ENCODE results near the gene ANO9.
"Not testable (repeated sequence)": the region's sequence is repeated elsewhere in the genome, so short reads cannot be mapped to it uniquely, and the experiment has no call there.

Gene ANO9

DNA sequence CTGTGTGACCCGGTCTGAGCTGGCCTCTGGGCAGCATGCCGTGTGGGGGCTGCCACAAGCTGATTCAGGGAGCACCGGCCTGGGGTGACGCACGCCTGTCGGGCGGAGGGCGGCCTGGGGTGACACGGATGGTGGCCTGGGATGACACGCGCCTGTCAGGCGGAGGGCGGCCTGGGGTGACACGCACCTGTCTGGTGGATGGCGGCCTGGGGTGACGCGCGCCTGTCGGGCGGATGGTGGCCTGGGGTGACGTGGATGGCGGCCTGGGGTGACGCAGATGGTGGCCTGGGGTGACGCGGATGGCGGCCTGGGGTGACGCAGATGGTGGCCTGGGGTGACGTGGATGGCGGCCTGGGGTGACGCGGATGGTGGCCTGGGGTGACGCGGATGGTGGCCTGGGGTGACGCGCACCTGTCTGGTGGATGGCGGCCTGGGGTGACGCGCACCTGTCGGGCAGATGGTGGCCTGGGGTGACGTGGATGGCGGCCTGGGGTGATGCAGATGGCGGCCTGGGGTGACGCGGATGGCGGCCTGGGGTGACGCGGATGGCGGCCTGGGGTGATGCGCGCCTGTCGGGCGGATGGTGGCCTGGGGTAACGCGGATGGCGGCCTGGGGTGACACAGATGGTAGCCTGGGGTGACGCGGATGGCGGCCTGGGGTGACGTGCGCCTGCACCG is 29.8 kb upstream of the ANO9 start:
- DNase-seq (ENCODE audit: extremely low read depth in 1 of 2, low read depth in 1 of 2), result no peak

DNA sequence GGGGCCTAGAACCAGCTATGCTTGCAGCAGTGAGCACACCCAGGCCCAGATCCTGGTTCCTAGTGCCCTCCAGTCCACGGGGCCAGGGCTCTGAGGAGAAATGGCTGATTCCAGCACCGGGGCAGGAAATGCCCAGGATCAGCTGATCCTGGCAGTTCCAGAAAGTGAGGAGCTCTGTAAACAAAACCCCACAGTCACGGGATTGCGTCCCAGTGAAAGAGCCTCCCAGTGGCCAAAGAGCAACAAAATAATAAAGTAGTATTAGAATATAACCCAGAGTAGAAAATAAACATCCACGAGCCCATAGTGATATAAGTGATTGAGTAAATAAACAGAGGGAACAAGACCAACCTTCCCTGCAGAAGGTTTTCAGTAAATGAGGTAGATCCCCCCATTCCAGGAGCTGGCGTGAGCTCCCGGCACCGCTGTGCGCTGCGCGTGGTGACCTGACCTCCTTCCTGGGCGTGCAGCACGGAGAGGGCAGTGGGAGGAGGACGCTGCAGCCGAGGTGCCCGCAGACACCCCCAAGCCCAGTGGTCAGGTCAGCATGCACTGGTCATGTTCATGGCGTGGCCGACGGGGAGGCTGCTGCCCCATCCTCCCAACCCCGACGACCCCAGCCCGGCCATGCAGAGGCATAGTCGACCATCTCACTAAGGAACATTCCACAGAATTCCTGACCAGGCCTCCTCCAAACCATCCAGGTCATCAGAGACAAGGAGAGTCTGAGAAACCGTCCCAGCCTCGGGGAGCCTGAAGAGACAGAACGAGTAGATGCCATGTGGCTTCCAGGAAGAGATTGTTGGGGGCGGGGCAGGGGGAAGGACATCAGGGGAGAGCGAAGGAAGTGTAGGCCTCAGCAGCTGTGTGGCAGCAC is 28.1 kb upstream of the ANO9 start:
- DNase-seq (ENCODE audit: extremely low read depth in 1 of 2, low read depth in 1 of 2), result no peak

GRCh38 chr11:469026-469683 is 27.3 kb upstream of the ANO9 start:
- DNase-seq (ENCODE audit: extremely low read depth in 1 of 2, low read depth in 1 of 2), result not testable (repeated sequence)

DNA sequence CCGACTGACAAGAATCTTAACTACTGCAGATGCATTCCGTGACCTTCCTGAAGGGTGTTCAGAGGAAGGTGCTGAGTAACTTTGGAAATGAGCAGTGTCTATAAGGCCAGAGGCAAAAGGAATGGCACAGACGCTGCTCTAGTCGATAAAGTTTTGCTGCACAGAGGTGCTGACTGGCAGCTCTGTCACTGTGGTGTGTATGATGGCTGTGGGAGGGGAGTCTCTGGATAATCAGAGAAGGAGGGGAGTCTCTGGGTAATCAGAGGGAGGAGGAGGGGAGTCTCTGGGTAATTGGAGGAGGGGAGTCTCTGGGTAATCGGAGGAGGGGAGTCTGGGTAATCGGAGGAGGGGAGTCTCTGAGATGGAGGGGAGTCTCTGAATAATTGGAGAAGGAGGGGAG is 26.7 kb upstream of the ANO9 start:
- no peak for DNase-seq (ENCODE audit: extremely low read depth in 1 of 2, low read depth in 1 of 2)

GRCh38 chr11:468036-468435 is 26.2 kb upstream of the ANO9 start:
- no peak for DNase-seq (ENCODE audit: extremely low read depth in 1 of 2, low read depth in 1 of 2)

GRCh38 chr11:465896-466530 is 24.2 kb upstream of the ANO9 start:
- DNase-seq (ENCODE audit: extremely low read depth in 1 of 2, low read depth in 1 of 2), result no peak

DNA sequence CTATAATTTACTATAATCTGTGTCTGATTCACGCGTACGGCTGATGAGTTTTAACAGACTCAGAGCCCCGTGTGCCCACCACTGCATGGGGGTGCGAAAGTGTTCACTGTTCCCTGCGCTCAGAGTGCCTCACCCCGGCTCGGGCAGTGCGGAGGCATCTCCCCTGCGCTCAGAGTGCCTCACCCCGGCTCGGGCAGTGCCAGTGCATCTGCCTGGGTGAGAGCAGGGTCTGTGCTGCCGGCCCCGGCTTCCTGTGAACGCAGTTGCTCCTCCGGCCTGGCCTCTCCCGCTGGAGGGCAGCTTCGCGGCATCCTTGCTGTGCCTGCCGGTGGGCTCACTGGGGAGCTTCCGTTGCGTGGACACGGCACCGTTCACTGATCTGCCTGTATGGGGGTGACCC is 22.5 kb upstream of the ANO9 start:
- no peak for DNase-seq (ENCODE audit: extremely low read depth in 1 of 2, low read depth in 1 of 2)

GRCh38 chr11:462107-462890 is 20.5 kb upstream of the ANO9 start:
- DNase-seq (ENCODE audit: extremely low read depth in 1 of 2, low read depth in 1 of 2), result no peak

DNA sequence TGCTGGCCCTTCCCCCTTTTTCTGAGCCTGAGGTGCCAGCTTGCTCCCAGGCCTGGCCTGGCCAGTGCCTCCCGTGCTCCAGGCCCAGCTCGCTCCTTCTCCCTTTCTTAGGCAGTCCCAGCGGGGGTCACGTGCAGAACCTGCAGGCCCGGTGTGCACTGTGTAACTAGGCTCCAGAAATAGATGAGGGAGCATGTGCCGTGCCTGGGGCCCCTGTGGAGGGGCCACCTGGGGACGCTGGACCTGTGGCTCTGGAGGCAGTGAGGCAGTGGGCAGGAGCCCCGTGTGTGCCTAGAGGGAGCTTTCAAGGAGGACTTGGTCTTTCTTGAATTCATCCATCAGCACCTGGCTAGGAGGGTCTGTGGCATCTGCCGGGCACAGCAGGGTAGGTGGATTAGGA is 19.8 kb upstream of the ANO9 start:
- DNase-seq (ENCODE audit: extremely low read depth in 1 of 2, low read depth in 1 of 2), result no peak

DNA sequence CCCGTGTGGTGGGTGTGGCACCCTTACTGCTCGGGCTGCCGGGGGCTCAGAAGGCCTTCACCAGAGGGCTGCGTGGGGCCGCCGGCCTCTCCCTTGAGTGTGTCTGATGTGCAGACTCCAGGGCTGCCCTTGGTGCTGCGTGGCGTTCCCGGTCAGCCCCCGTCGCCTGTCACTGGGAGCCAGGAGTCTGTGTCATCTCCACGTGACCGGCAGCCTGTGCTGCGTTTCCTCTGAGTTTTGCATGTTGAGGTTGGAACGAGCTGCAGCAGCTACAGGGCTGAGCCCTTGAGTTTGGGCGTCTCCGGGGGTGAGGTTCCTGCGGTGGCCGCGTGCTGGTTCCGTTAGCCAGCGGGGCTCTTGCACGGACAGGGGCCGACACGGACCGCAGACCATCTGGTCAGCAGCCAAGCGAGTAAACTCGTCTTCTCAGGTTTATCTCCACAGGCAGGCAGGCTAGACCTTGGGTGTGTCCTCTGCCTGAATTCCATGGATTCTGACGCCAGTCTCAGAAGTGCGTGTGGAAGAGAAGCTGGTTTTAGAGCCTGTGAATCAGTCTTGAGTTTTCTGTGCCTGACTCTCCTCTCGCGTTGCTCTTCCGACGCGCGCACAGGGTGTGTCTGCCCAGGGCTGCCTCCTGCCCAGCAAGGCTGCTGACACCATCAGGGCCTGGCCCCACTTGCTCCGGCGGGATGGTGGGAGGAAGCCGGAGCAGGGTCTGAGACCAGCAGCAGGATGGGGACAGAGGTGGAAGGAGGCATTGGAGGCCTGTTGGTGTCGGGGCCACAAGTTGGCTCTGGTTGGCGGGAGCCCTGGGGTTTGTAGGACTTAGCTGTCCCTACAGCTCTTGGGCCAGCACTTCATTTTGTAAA is 18.8 kb upstream of the ANO9 start:
- no peak for DNase-seq (ENCODE audit: extremely low read depth in 1 of 2, low read depth in 1 of 2)

- DNase-seq (ENCODE audit: extremely low read depth in 1 of 2, low read depth in 1 of 2), result no peak
Measured at GRCh38 chr11:459511-460220, 17.9 kb upstream of the ANO9 start.

GRCh38 chr11:457111-457760 is 15.4 kb upstream of the ANO9 start:
- no peak for DNase-seq (ENCODE audit: extremely low read depth in 1 of 2, low read depth in 1 of 2)

DNA sequence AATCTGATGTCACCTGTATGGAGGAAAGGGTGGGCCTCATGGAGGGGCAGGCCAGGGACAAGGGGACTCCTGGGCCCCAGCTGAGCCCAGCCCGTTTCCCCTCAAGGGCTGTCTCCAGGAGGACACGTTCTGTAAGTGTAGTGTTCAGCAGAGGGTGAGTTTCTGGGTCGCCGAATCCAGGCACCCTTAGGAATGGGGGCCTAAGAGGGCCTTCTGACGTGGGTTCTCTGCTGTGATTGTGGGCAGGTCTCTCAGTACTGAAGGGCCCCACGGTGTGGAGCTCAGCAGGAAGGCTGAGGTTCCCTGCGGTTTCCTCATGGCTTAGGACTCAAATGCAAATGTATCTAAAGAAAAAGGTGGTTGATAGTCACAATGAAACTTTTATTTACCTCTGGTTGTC is 14.7 kb upstream of the ANO9 start:
- DNase-seq (ENCODE audit: extremely low read depth in 1 of 2, low read depth in 1 of 2), result no peak

GRCh38 chr11:455566-456147 is 13.8 kb upstream of the ANO9 start:
- no peak for DNase-seq (ENCODE audit: extremely low read depth in 1 of 2, low read depth in 1 of 2)

GRCh38 chr11:454801-455565 is 13.2 kb upstream of the ANO9 start:
- DNase-seq (ENCODE audit: extremely low read depth in 1 of 2, low read depth in 1 of 2), result no peak

DNA sequence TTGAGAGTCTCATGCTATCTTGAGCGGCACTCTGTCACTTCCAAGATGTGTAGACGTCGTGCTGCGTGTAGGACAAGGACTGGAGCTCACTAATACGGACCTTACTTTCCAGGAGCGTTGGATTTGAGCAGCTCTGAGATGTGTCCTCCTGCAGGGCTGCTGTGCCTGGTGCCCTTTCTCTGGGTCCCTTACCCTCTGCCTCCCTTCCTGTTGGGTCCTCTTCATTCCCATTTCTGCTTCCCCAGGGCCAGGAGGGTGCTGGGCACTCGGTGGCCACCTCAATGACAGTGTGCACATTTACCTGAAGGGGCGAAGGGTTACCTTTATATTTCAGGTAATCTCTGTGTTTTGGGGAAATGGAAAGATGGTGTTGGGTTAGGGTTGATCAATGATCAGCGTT is 12.2 kb upstream of the ANO9 start:
- no peak for DNase-seq (ENCODE audit: extremely low read depth in 1 of 2, low read depth in 1 of 2)

DNA sequence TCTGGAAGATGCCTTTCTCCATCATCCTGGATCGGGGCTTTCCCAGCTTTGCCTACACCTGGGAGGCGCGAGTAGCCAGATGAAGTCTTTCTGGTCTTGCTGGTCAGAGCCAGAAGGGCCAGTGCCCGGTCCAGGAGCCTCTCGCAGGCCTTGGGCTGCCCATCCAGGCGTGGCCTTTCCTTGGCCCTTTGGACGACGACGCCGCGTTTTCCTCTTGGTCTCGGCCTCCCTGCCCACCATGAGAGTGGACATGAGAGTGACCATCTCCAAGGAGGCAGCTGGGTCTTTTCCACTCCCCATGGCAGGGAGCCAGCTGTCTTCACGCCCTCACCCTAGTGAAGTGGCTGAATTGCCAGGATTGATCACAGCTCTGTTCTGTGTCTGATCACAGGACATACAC is 11.8 kb upstream of the ANO9 start:
- DNase-seq (ENCODE audit: extremely low read depth in 1 of 2, low read depth in 1 of 2), result no peak

Measured in activated CD8-positive, alpha-beta memory T cell treated with anti-CD3 and anti-CD28 coated beads for 1 hour (primary cell).